NOMO-1 treated with DMSO at 0.1 percent for 48 hours (cell line): Measurements from ENCODE around the gene DKK1.

Experiments used
- DNase-seq: peaks from one replicate; lab custom pipeline; 2025; ENCODE audit not compliant: unreplicated experiment; lab: John Stamatoyannopoulos, UW

DKK1 gene

DNA sequence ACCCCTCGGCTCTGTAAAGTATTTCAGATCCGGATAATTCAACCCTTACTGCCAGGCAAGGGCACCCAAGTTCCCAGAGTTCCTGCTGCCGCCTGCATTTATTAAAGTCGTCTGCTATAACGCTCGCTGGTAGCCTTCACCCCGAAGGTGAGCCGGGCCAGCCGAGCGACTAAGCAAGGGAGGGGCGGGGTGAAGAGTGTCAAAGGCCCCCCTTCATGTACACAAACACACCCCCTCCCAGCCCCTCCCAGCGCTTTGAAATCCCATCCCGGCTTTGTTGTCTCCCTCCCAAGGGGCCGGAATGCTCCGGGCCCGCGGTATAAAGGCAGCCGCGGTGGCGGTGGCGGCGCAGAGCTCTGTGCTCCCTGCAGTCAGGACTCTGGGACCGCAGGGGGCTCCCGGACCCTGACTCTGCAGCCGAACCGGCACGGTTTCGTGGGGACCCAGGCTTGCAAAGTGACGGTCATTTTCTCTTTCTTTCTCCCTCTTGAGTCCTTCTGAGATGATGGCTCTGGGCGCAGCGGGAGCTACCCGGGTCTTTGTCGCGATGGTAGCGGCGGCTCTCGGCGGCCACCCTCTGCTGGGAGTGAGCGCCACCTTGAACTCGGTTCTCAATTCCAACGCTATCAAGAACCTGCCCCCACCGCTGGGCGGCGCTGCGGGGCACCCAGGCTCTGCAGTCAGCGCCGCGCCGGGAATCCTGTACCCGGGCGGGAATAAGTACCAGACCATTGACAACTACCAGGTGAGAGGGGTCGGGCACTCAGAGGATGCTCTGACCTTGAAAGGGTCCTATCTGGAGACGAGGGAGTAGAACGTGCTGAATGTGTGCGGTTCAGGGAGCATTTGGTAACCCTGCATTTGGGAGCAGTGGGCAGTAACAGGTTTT, at the start of gene DKK1:
DKK1 (plus strand) TSS at position 349 of the 889 bp plus-strand sequence; CDS start at position 503, 154 bp downstream.
- no peak for DNase-seq

DNA sequence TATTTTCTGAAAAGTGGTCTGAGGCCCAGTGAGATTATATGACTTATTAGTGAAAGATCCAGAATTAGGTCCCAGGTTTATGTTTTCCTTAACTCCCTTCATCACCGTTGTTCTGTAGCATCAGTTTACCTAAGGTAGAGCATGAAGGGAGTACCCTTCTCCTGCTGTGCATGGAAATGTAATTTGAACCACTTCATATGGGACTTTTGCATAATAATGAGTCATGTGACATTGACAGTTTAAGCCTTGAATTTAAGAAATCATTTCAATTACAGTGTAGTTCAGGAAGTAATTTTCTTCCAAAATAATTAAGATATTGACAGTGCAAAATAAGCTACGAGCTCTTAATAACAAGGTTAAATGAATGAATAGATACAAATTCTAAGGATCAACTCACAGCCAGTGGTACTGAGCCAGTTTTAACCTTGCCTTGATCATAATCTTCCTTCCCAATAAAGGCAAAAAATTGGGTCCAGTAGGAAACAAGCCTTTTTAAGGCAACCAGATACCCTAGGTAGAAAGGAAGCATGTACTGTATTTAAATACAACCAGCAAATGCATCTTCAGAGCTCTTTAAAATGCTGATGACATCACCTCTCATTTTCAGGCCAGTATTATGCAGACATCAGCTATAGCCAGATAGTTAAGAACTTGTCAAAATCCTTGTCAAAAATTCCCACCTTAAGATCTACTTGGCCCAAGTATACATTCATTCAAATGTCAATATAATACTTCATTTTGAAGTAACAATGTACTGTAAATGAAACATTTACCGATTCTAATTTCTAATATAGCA, 48.8 kb upstream of the DKK1 start:
- no peak for DNase-seq

GRCh38 chr10:52266858-52267257, 47.2 kb upstream of the DKK1 start:
- DNase-seq, result no peak

DNA sequence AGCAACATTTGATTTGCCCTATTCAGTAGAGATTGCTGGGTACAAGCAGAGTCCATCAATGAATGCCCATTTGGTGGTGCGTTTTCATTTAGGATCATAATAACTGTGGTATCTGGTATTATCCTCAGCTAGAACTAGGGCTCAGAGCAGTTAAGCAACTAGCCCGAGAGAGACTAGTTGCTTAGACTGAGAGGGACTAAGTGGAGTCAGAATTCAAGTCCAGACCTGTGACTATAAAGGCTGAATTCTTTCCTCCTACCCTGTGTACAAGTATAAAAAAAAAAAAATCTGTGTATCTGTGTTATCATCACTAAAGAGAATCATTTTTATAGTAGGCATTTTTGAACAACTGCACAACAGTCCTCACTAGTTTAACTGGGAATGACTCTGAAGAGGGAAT, 45.3 kb upstream of the DKK1 start:
- no peak for DNase-seq

- no peak for DNase-seq
Observed at GRCh38 chr10:52269233-52269632, 44.8 kb upstream of the DKK1 start.

- DNase-seq, result no peak
Observed at GRCh38 chr10:52276163-52276562, 37.9 kb upstream of the DKK1 start.

GRCh38 chr10:52276986-52277385, 37.1 kb upstream of the DKK1 start:
- DNase-seq, result no peak

- no peak for DNase-seq
Observed at GRCh38 chr10:52279546-52279945, 34.5 kb upstream of the DKK1 start.

DNA sequence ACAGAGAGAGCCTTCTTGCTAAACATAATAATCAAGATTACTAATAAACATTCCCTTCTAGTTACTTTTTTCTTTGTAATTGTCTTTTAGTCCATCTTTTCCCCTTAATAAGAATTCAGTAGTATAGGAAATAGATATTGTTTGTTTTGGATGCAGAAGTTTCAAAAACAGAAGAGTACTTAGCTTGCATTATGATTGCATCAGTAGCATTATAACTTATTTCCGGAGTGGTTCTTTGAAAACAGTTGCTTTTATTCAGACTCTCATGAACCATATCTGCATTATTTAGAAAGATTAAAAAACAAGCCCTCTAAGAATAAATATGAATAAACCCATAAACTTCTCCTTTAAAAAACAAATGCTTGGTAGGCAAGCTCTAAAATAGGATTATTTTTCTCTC, 34.0 kb upstream of the DKK1 start:
- no peak for DNase-seq

GRCh38 chr10:52283174-52283573, 30.9 kb upstream of the DKK1 start:
- no peak for DNase-seq

GRCh38 chr10:52284416-52285013, 29.6 kb upstream of the DKK1 start:
- no peak for DNase-seq

GRCh38 chr10:52287866-52288265, 26.2 kb upstream of the DKK1 start:
- no peak for DNase-seq

- no peak for DNase-seq
Observed at GRCh38 chr10:52297747-52298146, 16.3 kb upstream of the DKK1 start.

DNA sequence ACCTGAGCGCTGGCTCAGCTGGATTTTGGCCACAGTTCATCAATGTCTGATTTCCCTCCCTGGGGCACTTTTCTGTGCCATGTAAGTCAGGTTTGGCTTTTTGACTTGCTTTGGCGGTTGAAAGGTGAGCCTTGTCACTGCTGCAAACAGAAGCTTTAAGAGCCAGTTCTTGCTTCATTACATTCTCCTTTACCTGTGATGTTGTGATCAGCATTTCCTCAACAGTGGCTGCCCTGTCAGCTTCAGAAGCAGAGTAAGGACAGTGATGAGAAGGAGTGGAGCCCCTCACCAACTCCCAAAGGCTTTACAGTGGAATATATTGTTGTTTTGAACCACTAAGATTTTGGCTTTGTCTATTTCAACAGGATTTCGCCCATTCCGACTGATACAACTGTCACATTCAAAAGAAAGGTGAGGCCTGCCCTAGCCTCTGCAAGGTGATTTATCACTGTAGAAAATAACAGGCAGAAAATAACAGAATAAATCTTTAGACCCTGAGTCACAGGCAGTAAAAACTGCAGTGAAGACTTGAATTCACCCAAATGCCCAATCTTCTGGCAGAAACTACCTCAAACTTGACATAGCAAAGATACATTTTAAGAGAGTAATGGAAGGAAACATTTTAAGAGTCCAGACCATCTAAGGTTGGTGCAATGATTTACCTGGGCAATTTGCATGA, 13.3 kb upstream of the DKK1 start:
- DNase-seq, result no peak

GRCh38 chr10:52308251-52309031, 5.6 kb upstream of the DKK1 start:
- DNase-seq, result peak; percentile 32

DNA sequence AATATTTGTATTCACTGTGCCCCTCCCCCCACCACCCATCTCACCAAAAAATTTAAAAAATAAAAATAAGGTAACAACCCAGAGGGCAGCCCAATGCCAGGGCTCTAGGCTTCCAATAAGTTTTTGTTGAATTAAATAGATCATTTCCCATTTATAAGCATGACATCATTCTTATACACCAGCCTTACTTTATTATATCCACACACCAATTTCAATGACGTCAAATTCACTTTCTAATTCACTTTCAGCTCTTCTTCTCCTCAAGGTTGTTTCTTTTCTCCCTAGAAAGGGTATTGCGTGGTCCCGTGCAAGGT, 1.2 kb upstream of the DKK1 start:
- no peak for DNase-seq

- peak; percentile 2 for DNase-seq
Observed at GRCh38 chr10:52313256-52313932, 687 bp upstream of the DKK1 start.

GRCh38 chr10:52314822-52315552, 906 bp downstream of the DKK1 start:
- DNase-seq, result no peak

DNA sequence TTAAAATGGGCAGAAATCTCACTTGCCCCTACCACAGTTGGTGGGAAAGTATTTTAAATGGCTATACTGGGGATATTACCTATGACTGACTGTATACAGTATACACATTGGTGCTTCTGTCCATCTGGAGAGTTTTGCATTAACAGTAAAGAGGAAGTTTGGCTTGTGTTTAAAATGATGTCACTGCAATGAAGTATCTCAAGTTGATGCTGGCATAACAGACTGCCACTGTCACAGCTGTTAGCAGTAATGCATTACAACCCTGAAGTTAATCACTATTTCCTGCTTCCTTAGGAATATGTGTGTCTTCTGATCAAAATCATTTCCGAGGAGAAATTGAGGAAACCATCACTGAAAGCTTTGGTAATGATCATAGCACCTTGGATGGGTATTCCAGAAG, 1.9 kb downstream of the DKK1 start:
- no peak for DNase-seq
